SK-N-SH (cell line): ENCODE measurements around the gene CBR1.

Experiments
- CHD2 ChIP-seq: fragments of 150-350 bp; IDR thresholded peaks from 2 replicates; pipeline ENCODE4 v1.6.1; 2018; ENCODE audit warnings: low read length; ENCODE audit not compliant: partially characterized antibody
- EP300 ChIP-seq, 2 experiments: IDR thresholded peaks; 2 replicates each; pipeline versions ENCODE4 v1.4.0 to v1.6.1; 2012; ENCODE audit warnings: borderline replicate concordance in 1 of 2, low read depth in 1 of 2, low read length in 1 of 2
- FOXM1 ChIP-seq: IDR thresholded peaks from 2 replicates; pipeline ENCODE4 v1.4.0; 2012; ENCODE audit warnings: low read depth, mild to moderate bottlenecking
- PBX3 ChIP-seq: IDR thresholded peaks from 2 replicates; pipeline ENCODE4; 2012
- POLR2AphosphoS5 ChIP-seq: IDR thresholded peaks from 2 replicates; pipeline ENCODE4 v1.6.1; 2012; ENCODE audit warnings: low read depth, low read length
- RAD21 ChIP-seq: IDR thresholded peaks from 2 replicates; pipeline ENCODE4 v1.6.1; 2012; ENCODE audit warnings: mild to moderate bottlenecking, low read length
- RCOR1 ChIP-seq: fragments of 150-350 bp; IDR thresholded peaks from 2 replicates; pipeline ENCODE4 v1.6.1; 2017; ENCODE audit warnings: antibody characterized with exemption, low read length
- RXRA ChIP-seq: IDR thresholded peaks from 2 replicates; pipeline ENCODE4 v1.4.0; 2012; ENCODE audit warnings: low read depth, mild to moderate bottlenecking, borderline replicate concordance
- USF2 ChIP-seq: fragments of 150-350 bp; IDR thresholded peaks from 2 replicates; pipeline ENCODE4 v1.6.1; 2017; ENCODE audit warnings: antibody characterized with exemption, low read length, low read depth, borderline replicate concordance
- TF ChIP-seq, protein P1 (sequence below): fragments of 200-600 bp; sonication (generic); IDR thresholded peaks from 2 replicates; pipeline ENCODE4 v1.6.1; 2017; ENCODE audit warnings: antibody characterized with exemption, mild to moderate bottlenecking, moderate library complexity
- TF ChIP-seq, protein P2 (sequence below): IDR thresholded peaks from 2 replicates; pipeline ENCODE4 v1.4.0; 2012; ENCODE audit warnings: low read depth

- TF ChIP-seq FOXM1 (no peak), RAD21 (no peak), USF2 (no peak), EP300 (IDR thresholded peaks at IDR 0.05; ENCODE audit: borderline replicate concordance in 1 of 2, low read depth in 1 of 2, low read length in 1 of 2) (no peak), POLR2AphosphoS5 (no peak), CHD2 (no peak), RXRA (no peak), RCOR1 (no peak), PBX3 (no peak)
- TF ChIP-seq, protein P1, sequence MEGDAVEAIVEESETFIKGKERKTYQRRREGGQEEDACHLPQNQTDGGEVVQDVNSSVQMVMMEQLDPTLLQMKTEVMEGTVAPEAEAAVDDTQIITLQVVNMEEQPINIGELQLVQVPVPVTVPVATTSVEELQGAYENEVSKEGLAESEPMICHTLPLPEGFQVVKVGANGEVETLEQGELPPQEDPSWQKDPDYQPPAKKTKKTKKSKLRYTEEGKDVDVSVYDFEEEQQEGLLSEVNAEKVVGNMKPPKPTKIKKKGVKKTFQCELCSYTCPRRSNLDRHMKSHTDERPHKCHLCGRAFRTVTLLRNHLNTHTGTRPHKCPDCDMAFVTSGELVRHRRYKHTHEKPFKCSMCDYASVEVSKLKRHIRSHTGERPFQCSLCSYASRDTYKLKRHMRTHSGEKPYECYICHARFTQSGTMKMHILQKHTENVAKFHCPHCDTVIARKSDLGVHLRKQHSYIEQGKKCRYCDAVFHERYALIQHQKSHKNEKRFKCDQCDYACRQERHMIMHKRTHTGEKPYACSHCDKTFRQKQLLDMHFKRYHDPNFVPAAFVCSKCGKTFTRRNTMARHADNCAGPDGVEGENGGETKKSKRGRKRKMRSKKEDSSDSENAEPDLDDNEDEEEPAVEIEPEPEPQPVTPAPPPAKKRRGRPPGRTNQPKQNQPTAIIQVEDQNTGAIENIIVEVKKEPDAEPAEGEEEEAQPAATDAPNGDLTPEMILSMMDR: no peak
- TF ChIP-seq, protein P2, sequence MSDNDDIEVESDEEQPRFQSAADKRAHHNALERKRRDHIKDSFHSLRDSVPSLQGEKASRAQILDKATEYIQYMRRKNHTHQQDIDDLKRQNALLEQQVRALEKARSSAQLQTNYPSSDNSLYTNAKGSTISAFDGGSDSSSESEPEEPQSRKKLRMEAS: no peak
Measured at GRCh38 chr21:36029309-36029708, 40.5 kb upstream of the CBR1 start.
